Non-pigmented ciliary epithelial cell (primary cell): Measurements from ENCODE around the gene CFAP43.
"Not testable (repeated sequence)": the region's sequence is repeated elsewhere in the genome, so short reads cannot be mapped to it uniquely, and the experiment has no call there.

Source experiments
- DNase-seq: peaks from one replicate; pipeline ENCODE4 v3.0.0-alpha.2; 2010; ENCODE audit warnings: low read depth

The CFAP43 gene

DNA sequence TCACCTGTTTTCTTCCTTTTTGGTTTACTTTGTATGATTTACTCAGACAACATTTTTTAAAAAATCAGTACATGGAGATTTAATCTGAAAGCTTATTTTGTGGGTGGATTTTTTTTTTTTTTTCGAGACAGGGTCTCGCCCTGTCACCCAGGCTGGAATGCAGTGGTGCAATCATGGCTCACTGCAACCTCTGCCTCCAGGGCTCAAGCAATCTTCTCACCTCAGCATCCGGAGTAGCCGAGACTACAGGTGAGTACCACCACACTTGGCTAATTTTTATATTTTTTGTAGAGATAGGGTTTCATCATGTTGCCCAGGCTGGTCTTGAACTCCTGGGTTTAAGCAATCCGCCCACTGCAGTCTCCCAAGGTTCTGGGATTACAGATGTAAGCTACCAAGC lies 25.1 kb upstream of the CFAP43 start:
- no peak for DNase-seq

- no peak for DNase-seq
Observed at GRCh38 chr10:104256335-104256961, 24.3 kb upstream of the CFAP43 start.

DNA sequence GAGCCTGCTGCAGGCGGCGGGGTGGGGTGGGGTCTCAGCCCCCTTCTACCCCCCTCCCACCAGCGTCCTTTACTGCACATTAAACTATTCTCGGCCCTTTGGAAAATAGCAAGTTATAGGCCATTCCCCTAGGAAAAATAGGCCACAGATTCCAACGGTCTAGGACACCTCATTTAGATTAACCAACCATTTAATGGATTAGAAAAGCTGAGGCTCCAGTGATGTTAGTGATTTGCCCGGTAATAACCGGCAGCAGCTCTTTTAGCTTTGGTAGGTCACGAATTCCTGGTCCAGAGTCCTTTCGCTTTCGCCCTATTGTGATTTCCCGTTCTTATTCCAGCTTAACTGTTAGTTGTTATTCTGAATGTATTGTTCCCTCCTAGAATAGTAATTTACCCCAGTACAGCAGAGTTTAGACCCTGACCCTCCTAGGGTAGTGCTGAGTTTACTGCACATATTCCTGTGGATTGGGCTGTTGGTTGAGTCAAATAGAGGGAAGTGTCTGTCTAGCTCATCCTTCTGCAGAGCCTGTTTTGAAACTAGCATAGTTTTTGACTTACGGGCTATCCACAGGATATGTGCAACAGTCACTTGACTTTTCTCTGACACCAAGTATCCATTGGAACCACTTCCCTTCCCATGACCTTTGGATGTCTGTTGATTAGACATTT lies 23.3 kb upstream of the CFAP43 start:
- DNase-seq: peak; percentile 47

DNA sequence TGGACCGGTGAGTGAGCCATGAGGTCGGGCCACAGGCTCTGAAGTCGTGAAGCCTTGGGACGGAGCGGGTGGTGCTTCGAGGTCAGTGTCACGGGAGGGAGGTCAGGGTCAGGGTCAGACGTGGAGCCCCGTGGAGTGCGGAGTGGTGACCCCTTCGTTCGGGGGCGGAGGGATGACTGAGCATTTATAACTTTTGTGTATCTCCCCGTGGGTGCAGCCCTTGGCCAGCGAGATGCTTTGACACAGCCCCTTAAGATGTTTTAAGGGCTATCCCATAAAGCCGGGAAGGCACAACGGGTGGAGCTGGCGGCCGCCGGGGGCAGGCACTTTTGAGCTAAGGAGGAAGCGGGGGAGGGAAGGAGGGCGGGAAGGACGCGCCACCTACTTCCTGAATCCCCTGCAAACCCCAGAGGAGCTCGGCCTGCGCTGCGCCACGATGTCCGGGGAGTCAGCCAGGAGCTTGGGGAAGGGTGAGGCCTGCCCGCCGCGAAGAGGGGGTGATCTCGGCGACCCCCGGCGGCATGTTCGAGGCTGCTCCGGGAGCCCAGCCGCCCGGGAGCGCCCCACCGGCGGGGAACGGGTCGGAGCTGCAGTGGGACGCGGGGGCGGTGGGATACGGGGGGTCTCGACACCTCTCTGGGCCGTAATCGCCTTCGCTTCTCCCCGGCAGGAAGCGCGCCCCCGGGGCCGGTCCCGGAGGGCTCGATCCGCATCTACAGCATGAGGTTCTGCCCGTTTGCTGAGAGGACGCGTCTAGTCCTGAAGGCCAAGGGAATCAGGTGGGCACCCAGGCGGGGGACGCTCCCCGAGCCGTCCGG lies 22.5 kb upstream of the CFAP43 start, which contains the start of gene GSTO1:
Gene GSTO1, plus strand, starts transcription at position 400 of the 818 bp plus-strand sequence. Its CDS starts 37 bp downstream, at position 437.
- DNase-seq: no peak

DNA sequence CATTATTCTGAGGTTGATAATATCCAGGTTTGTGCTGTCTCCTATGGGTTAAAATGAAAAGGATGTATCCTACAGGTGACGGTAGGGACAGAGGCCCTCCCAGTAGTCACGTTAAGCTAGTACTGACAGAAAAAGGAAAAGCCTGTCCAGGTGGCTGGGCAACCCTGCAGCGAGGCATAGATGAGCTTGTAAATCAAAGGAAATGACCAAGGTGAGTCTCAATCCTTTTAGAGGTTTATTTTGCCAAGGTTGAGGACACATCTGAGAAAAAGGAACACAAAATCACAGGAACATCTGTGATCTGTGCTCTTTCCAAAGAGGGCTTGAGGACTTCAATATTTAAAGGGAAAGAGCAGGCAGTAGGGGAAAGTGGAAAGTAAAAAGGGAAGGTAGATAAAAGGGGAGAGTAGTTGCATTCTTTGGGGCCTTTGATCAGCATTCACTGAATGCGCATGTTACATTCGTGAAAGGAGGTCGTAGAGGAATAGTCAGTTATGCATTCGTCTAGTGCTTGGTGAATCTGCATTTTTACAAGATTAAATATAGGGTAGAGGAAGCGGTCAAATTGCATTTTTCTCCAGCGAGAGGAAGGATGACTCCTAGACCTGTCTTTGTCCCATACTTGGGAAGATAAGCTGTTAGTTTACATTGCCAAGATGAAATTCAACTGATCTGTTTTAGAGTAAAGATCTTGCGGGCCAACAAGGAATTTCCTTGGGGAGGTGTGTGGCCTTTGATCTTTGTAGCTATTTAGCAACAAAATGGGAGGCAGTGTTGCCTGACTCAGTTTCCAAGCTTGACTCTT lies 21.6 kb upstream of the CFAP43 start:
- no peak for DNase-seq

DNA sequence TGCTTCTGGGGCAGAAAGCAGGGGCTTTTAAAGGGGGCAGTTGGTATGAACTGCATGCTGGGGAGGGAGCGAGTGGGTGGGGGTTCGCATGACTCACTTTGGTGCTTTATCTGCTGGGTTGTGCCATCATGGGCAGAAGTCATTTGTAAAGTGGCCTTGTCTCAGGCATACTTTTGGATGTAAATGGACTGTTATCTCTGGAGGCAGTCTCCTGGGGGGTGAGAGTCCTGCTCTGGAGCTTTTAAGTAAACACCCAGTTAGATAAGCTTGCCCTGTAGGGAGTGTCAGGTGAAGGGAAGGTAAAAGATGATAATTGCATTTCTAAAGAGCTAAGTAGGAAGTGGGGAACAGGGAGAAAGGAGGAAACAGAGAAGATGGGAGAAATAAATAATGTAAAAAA lies 20.9 kb upstream of the CFAP43 start:
- no peak for DNase-seq

- no peak for DNase-seq
Observed at GRCh38 chr10:104252368-104252767, 20.2 kb upstream of the CFAP43 start.

GRCh38 chr10:104251443-104251842 lies 19.3 kb upstream of the CFAP43 start:
- no peak for DNase-seq

GRCh38 chr10:104250371-104250770 lies 18.2 kb upstream of the CFAP43 start:
- DNase-seq: no peak

DNA sequence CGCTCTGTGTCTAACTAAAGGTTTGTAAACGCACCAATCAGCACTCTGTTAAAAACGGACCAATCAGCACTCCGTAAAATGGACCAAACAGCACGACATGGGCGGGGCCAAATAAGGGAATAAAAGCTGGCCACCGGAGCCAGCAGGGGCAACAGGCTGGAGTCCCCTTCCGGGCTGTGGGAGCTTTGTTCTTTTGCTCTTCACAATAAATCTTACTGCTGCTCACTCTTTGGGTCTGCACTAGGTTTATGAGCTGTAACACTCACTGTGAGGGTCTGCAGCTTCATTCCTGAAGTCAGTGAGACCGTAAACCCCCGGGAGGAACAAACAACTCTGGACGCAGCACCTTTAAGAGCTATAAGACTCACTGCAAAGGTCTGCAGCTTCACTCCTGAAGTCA lies 16.8 kb upstream of the CFAP43 start:
- DNase-seq: not testable (repeated sequence)

DNA sequence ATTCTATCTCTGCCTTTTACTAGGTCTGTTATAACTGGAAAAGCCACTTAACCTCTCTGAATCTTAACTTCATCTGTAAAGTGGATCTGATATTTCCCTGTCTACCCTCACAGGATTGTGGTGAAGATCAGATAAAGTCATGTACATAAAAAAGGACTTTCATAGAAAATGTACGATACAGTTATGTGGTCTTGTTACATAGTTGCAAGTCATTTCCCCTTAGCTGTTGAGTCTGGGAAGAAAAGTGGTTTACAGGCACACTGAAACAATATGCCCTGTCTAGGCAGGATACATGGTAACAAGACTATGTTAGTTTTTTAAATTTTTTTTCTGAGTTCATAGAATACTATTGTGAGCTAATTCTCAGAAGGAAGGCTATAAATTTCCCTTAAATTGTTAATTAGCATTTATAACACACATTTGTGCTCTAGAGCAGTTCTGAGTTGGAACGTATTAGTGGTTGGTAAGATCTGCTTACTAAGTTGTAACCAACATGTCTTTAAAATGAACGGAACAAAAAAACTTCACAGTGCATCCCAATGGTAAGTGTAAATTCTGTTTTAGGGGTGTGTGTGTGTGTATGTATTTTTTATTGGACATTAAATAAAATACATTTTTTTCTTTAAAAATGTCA lies 15.5 kb upstream of the CFAP43 start:
- no peak for DNase-seq

- DNase-seq: no peak
Observed at GRCh38 chr10:104246976-104247375, 14.8 kb upstream of the CFAP43 start.

- no peak for DNase-seq
Observed at GRCh38 chr10:104245066-104245632, 13.0 kb upstream of the CFAP43 start.

- no peak for DNase-seq
Observed at GRCh38 chr10:104243512-104243911, 11.3 kb upstream of the CFAP43 start.

GRCh38 chr10:104243009-104243408 lies 10.8 kb upstream of the CFAP43 start:
- not testable (repeated sequence) for DNase-seq

- no peak for DNase-seq
Observed at GRCh38 chr10:104242545-104242944, 10.4 kb upstream of the CFAP43 start.

DNA sequence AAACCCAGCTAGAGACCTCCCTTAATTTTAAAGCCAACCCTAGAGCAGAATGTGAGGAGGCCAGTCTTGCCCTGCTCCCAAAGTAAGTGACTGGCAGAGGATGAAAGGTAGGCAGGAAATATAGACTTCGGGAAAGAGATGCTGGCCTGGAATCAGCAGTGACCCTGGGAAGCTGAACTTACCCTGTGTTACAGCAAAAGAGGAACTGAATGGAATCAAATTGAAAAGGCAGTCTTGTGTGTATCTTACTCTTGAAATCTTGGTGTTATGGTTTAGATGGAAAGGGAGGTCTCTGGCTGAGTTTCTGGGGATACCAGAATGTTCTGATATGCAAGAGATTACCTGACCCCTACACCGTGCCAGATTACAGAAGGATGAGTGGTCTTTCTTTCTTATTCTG lies 7.9 kb upstream of the CFAP43 start:
- DNase-seq: no peak

GRCh38 chr10:104235801-104236200 lies 3.6 kb upstream of the CFAP43 start:
- no peak for DNase-seq

DNA sequence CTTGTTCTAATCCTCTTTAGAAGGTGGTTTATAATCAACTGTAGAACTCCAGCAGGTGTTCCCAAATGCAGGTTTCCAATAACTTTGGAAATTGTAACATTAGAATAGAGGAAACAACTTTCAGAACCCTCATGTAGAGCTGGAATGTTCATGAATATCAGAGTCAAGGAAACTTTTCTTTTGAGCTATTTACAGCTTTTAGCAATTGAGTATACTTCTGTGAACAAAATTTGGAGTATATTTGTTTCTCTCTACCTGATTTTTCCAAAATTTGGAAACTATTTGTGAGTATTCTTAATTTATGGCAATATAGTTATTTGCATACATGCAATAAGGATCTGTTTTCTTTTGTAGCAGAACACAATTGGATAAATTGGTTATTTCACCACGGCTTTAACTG lies 2.8 kb upstream of the CFAP43 start:
- DNase-seq: no peak

GRCh38 chr10:104233817-104234216 lies 1.7 kb upstream of the CFAP43 start:
- DNase-seq: no peak

- no peak for DNase-seq
Observed at GRCh38 chr10:104232613-104233102, 494 bp upstream of the CFAP43 start.
